Karpas-422 (cell line): ENCODE measurements around the gene KCNN3. TPM values are rescaled to one million over a fixed set of nuclear protein-coding genes. Genes with fewer than 3 reads are reported as not detected.
"Not testable (repeated sequence)": the region's sequence is repeated elsewhere in the genome, so short reads cannot be mapped to it uniquely, and the experiment has no call there.

Experiments
- DNase-seq: peaks from one replicate; pipeline ENCODE4 v3.0.0-alpha.2; 2015
- H2AFZ ChIP-seq: fragments of 200-600 bp; sonication (generic); 2 replicates; pipeline ENCODE4 v1.6.1; 2014; ENCODE audit warnings: antibody characterized with exemption, low read length, mixed read lengths
- H3K27ac ChIP-seq: fragments of 200-600 bp; sonication (generic); 2 replicates; pipeline ENCODE4 v1.5.1; 2014; ENCODE audit warnings: mild to moderate bottlenecking, low read length, moderate library complexity
- H3K27me3 ChIP-seq: fragments of 200-600 bp; sonication (generic); 2 replicates; pipeline ENCODE4 v1.6.1; 2014; ENCODE audit warnings: low read length, mixed read lengths
- H3K36me3 ChIP-seq: fragments of 200-600 bp; sonication (generic); 2 replicates; pipeline ENCODE4 v1.6.1; 2014; ENCODE audit warnings: low read length, mixed read lengths; ENCODE audit not compliant: insufficient read depth
- H3K4me1 ChIP-seq: fragments of 200-600 bp; sonication (generic); 2 replicates; pipeline ENCODE4 v1.6.1; 2014; ENCODE audit warnings: mild to moderate bottlenecking, low read length, mixed read lengths
- H3K4me2 ChIP-seq: fragments of 200-600 bp; sonication (generic); 2 replicates; pipeline ENCODE4 v1.6.1; 2014; ENCODE audit warnings: low read length, low read depth, mild to moderate bottlenecking; ENCODE audit not compliant: poor library complexity, severe bottlenecking
- H3K4me3 ChIP-seq: fragments of 200-600 bp; sonication (generic); 2 replicates; pipeline ENCODE4 v1.5.1; 2014; ENCODE audit warnings: mild to moderate bottlenecking, antibody characterized with exemption, low read length, mixed read lengths
- H3K79me2 ChIP-seq: fragments of 200-600 bp; sonication (generic); 2 replicates; pipeline ENCODE4 v1.6.1; 2014; ENCODE audit warnings: mild to moderate bottlenecking, low read length, mixed read lengths
- H3K9ac ChIP-seq: fragments of 200-600 bp; sonication (generic); 2 replicates; pipeline ENCODE4 v1.6.0; 2014; ENCODE audit warnings: low read length
- H3K9me2 ChIP-seq: fragments of 200-600 bp; sonication (generic), shearing (Covaris generic); replicated peaks from 2 replicates; pipeline ENCODE4 v1.6.0; 2014; ENCODE audit warnings: mild to moderate bottlenecking, low read length, moderate library complexity; ENCODE audit not compliant: insufficient read depth
- H3K9me3 ChIP-seq: fragments of 300-700, 200-600 bp; sonication (generic); 2 replicates; pipeline ENCODE4 v1.6.1; 2014; ENCODE audit warnings: low read length, mixed read lengths
- H4K20me1 ChIP-seq: fragments of 200-600 bp; sonication (generic); 2 replicates; pipeline ENCODE4 v1.6.1; 2014; ENCODE audit warnings: mild to moderate bottlenecking, antibody characterized with exemption, low read length, low read depth; ENCODE audit not compliant: insufficient read depth
- total RNA-seq: library from RNA; depleted of rRNA; stranded (reverse); fragments of >200 nt; shearing (Covaris generic); gene quantifications from 2 replicates; pipeline ENCODE4 v1.2.3, GENCODE V29; 2014; ENCODE audit warnings: low replicate concordance

The KCNN3 gene
- total RNA-seq, 1 experiment from 2014 or later, result 68.2 TPM

DNA sequence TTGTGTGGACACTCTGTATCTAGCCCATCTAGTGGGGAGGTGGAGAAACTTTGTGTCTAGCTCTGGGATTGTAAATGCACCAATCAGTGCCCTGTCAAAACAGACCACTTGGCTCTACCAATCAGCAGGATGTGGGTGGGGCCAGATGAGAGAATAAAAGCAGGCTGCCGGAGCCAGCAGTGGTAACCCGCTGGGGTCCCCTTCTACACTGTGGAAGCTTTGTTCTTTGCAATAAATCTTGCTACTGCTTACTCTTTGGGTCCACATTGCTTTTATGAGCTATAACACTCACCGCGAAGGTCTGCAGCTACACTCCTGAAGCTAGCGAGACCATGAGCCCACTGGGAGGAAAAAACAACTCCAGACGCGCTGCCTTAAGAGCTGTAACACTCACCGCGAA lies 198.7 kb downstream of the KCNN3 start:
- not testable (repeated sequence) for H3K27me3 ChIP-seq, H3K4me2 ChIP-seq, H3K9ac ChIP-seq, H3K36me3 ChIP-seq, H3K4me1 ChIP-seq, H3K9me3 ChIP-seq, DNase-seq, H3K79me2 ChIP-seq, H2AFZ ChIP-seq, H3K27ac ChIP-seq, H3K9me2 ChIP-seq, H3K4me3 ChIP-seq, H4K20me1 ChIP-seq

DNA sequence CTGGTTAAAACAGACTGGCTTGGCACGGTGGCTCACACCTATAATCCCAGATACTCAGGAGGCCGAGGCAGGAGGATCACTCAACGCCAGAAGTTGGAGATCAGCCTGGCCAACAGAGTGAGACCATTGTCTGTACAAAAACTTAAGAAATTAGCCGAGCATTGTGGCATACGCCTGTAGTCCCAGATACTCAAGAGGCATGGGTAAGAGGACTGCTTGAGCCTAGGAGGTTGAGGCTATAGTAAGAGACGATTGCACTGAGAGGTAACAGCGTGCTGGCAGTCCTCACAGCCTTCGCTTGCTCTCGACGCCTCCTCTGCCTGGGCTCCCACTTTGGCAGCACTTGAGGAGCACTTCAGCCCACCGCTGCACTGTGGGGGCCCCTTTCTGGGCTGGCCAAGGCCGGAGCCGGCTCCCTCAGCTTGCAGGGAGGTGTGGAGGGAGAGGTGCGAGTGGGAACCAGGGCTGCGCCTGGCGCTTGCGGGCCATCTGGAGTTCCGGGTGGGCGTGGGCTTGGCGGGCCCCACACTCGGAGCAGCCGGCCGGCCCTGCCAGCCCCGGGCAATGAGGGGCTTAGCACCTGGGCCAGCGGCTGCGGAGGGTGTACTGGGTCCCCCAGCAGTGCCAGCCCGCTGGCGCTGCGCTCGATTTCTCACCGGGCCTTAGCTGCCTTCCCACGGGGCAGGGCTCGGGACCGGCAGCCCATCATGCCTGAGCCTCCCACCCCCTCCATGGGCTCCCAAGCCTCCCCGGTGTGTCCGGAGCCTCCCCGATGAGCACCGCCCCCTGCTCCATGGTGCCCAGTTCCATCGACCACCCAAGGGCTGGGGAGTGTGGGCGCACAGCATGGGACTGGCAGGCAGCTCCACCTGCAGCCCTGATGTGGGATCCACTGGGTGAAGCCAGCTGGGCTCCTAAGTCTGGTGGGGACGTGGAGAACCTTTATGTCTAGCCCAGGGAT lies 199.5 kb downstream of the KCNN3 start:
- H3K4me3 ChIP-seq, H4K20me1 ChIP-seq, H3K27ac ChIP-seq, H3K9ac ChIP-seq, H3K4me2 ChIP-seq, H3K27me3 ChIP-seq, H3K9me3 ChIP-seq, DNase-seq, H3K4me1 ChIP-seq, H3K79me2 ChIP-seq, H3K36me3 ChIP-seq, H2AFZ ChIP-seq, H3K9me2 ChIP-seq: not testable (repeated sequence)

DNA sequence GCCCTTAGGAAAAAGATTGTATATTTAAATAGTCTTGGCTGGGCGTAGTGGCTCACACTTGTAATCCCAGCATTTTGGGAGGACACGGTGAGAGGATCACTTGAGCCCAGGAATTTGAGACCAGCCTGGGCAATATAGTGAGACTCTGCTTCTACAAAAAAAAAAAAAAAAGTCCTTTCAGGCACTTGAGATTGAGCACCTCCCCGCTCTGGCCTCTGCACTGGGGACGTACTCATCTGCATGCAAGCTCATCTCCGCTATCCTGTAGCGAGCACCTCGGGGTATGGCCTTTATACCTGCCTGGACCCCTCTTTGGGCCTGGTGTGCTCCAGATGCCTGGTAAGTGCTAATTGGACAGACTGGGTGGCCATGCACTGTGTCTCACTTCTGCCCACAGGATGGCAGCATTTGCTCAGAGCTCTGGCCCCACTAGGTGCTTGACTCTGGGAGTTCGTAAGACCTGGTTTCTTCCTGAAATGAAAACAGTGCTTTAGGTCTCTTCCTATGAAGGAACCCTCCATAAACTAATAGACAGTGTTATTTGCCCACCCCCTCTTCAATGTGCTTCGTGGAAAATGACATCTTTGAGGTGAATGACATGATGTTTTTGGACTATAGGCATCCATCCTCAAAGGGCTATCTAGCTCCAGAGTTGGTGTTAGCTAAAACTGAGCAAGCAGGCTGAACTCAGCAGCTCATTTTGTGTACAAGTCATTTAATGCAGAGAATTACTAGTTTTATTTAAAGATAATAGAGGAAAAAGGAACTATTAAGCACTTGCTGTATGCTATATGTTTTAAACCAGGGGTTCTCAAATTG lies 200.4 kb downstream of the KCNN3 start:
- no peak overlapping the region for H2AFZ ChIP-seq
- H3K9me2 ChIP-seq, result no peaks in the 10 kb centered on the region
- no peaks in the 10 kb centered on the region for H3K36me3 ChIP-seq
- H3K4me1 ChIP-seq, result peaks cover 3% of the 10 kb centered on the region; the same call in 1 of the 2 replicates
- no peaks in the 10 kb centered on the region for H3K9me3 ChIP-seq
- H3K27ac ChIP-seq, result no peak overlapping the region
- no peak overlapping the region for H3K9ac ChIP-seq
- peak; percentile 93 for DNase-seq
- no peaks in the 10 kb centered on the region for H3K27me3 ChIP-seq
- no peak overlapping the region for H3K4me3 ChIP-seq
- no peak overlapping the region for H3K4me2 ChIP-seq
- no peaks in the 10 kb centered on the region for H4K20me1 ChIP-seq
- no peaks in the 10 kb centered on the region for H3K79me2 ChIP-seq

- no peaks in the 10 kb centered on the region for H3K9me3 ChIP-seq
- H2AFZ ChIP-seq, result no peak overlapping the region
- H3K9me2 ChIP-seq, result no peaks in the 10 kb centered on the region
- no peaks in the 10 kb centered on the region for H4K20me1 ChIP-seq
- H3K9ac ChIP-seq, result no peak overlapping the region
- no peak overlapping the region for H3K4me3 ChIP-seq
- H3K27me3 ChIP-seq, result no peaks in the 10 kb centered on the region
- no peaks in the 10 kb centered on the region for H3K79me2 ChIP-seq
- no peak for DNase-seq
- no peaks in the 10 kb centered on the region for H3K36me3 ChIP-seq
- no peak overlapping the region for H3K4me2 ChIP-seq
- H3K4me1 ChIP-seq, result peaks cover 6% of the 10 kb centered on the region
- H3K27ac ChIP-seq, result no peak overlapping the region
Measured at GRCh38 chr1:154666051-154666790, 203.9 kb downstream of the KCNN3 start.

- H3K36me3 ChIP-seq, result no peaks in the 10 kb centered on the region
- no peaks in the 10 kb centered on the region for H3K9me2 ChIP-seq
- no peak overlapping the region for H3K9ac ChIP-seq
- H3K4me1 ChIP-seq, result peaks cover 8% of the 10 kb centered on the region
- H3K4me3 ChIP-seq, result no peak overlapping the region
- H2AFZ ChIP-seq, result no peak overlapping the region
- no peaks in the 10 kb centered on the region for H3K79me2 ChIP-seq
- H3K27ac ChIP-seq, result no peak overlapping the region
- no peaks in the 10 kb centered on the region for H4K20me1 ChIP-seq
- no peak overlapping the region for H3K4me2 ChIP-seq
- H3K9me3 ChIP-seq, result no peaks in the 10 kb centered on the region
- H3K27me3 ChIP-seq, result no peaks in the 10 kb centered on the region
- DNase-seq, result no peak
Measured at GRCh38 chr1:154664331-154665002, 205.6 kb downstream of the KCNN3 start.

DNA sequence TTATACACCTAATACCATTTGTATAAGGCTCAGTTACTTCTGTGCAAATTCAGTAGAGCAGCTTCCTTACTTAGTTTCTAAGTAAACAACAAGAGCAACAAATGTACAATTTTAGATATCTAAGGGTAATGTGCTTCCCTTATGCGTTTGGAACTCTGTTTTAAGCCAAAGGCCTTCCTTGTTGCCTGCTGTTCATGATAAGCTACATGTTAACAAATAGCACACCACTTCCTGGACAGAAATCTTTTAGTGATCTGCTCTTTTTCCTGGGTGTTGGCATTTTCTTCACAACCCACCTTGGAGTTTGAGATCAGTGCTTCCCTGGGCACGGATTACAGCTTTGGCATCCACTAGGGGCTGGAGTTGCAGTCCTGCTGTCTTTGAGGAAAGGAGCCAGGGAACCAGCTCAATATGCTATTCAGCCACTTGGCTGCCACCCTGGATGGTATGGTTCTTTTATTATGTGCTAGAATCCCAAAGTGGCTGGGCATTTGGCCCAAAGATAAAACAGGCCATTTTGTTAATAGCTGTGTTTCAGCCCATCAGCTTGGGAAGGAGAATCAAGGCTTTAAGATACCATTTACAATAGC lies 206.5 kb downstream of the KCNN3 start:
- H3K36me3 ChIP-seq, result no peaks in the 10 kb centered on the region
- no peaks in the 10 kb centered on the region for H4K20me1 ChIP-seq
- no peak for DNase-seq
- no peak overlapping the region for H3K4me2 ChIP-seq
- no peaks in the 10 kb centered on the region for H3K79me2 ChIP-seq
- H3K9me3 ChIP-seq, result no peaks in the 10 kb centered on the region
- H3K9ac ChIP-seq, result no peak overlapping the region
- no peaks in the 10 kb centered on the region for H3K9me2 ChIP-seq
- H3K4me1 ChIP-seq, result peaks cover 8% of the 10 kb centered on the region
- no peak overlapping the region for H3K4me3 ChIP-seq
- H3K27ac ChIP-seq, result no peak overlapping the region
- no peaks in the 10 kb centered on the region for H3K27me3 ChIP-seq
- H2AFZ ChIP-seq, result 0 out of 2 replicates have a peak overlapping the region, but pooled peaks have one; percentile 3

GRCh38 chr1:154661110-154661509 lies 209.0 kb downstream of the KCNN3 start:
- H2AFZ ChIP-seq, result no peak overlapping the region
- peak; percentile 71 for DNase-seq

More at GRCh38 chr1:154661110-154661509, 209.0 kb downstream of the KCNN3 start:
- H3K27ac ChIP-seq, result no peak overlapping the region
- peaks cover 8% of the 10 kb centered on the region for H3K4me1 ChIP-seq
- no peaks in the 10 kb centered on the region for H3K9me2 ChIP-seq
- no peaks in the 10 kb centered on the region for H3K36me3 ChIP-seq
- no peaks in the 10 kb centered on the region for H4K20me1 ChIP-seq
- H3K4me3 ChIP-seq, result no peak overlapping the region
- no peak overlapping the region for H3K9ac ChIP-seq
- no peaks in the 10 kb centered on the region for H3K27me3 ChIP-seq
- no peaks in the 10 kb centered on the region for H3K79me2 ChIP-seq
- H3K4me2 ChIP-seq, result no peak overlapping the region
- no peaks in the 10 kb centered on the region for H3K9me3 ChIP-seq
